Kidney tubule cell (primary cell): ENCODE measurements around the gene CCDC117.

ENCODE experiments used
- DNase-seq: peaks from one replicate; pipeline ENCODE4 v3.0.0-alpha.2; 2018; ENCODE audit warnings: low spot score

The CCDC117 gene

GRCh38 chr22:28830441-28830840 is 57.9 kb downstream of the CCDC117 start:
- no peak for DNase-seq

DNA sequence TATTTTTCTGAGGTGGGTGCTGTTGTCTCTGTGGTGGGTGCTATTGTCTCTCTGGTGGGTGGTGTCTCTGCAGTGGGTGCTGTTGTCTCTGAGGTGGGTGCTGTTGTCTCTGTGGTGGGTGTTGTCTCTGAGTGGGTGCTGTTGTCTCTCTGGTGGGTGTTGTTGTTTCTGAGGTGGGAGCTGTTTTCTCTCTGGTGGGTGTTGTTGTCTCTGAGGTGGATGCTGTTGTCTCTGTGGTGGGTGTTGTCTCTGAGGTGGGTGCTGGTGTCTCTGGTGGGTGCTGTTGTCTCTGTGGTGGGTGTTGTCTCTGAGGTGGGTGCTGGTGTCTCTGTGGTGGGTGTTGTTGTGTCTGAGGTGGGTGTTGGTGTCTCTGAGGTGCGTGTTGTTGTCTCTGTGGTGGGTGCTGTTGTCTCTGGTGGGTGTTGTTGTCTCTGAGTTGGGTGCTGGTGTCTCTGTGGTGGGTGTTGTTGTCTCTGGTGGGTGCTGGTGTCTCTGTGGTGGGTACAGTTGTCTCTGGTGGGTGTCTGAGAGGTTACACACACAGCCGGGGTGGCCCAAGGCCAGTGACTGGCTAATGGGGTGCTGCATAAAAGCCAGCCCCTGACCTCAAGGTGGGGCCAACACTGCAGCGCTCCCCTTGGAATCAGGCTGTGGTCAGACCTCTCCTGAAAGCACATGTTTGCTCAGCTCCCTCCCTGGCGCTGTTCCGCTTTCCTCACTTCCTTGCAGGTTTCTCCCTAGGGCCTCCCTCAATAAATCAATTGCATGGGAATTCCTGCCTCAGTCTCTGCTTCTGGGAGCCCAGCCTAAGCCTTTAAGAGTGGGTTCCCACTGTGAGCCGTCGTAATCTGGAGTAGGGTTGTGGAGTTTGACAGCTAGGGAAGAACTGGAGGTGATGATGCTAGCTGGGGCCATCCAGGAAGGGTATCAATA is 58.9 kb downstream of the CCDC117 start:
- no peak for DNase-seq

GRCh38 chr22:28832731-28833130 is 60.2 kb downstream of the CCDC117 start:
- DNase-seq, result no peak

DNA sequence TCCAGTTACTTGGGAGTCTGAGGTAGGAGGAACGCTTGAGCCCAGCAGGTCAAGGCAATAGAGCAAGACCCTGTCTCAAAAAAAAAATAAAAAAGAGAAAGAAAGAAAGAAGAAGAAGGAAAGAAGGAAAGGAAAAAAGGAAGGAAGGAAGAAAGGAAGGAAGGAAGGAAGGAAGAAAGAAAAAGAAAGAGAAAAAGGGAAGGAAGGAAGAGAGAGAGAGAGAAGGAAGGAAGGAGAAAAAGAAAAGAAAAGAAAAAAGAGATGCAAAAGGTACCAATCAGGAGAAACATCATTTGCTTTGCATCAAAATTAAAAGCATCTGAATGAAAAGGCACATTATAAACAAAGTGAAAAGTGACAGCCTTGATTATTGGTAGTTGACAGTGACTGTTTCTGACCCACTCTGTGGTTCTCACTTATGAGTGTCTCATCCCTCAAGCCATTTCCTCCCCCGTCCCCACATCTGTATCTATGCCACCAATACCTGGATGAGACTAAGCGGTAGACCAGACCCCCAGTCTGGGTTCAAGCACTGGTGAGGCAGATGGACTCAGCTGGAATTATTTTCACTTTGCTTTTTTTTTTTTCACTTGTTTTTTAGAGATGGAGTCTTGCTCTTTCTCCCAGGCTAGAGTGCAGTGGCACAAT is 60.9 kb downstream of the CCDC117 start:
- no peak for DNase-seq

GRCh38 chr22:28835630-28836189 is 63.2 kb downstream of the CCDC117 start:
- no peak for DNase-seq

GRCh38 chr22:28837640-28838039 is 65.1 kb downstream of the CCDC117 start:
- DNase-seq, result no peak
